AG04449 (cell line): ENCODE measurements around the gene SPTBN1.

Experiments
- CTCF ChIA-PET: fragments of 350-600 bp; formaldehyde crosslinking; extraction: SDS; loops from one replicate; lab custom pipeline; 2021; ENCODE audit warnings: antibody characterized with exemption; lab: Yijun Ruan, JAX
- POLR2A ChIA-PET: fragments of 400-600, 350-600 bp; formaldehyde crosslinking; extraction: SDS; loops from one replicate; lab custom pipeline; 2020; ENCODE audit warnings: antibody characterized with exemption, inconsistent platforms; lab: Yijun Ruan, JAX
- DNase-seq: peaks from one replicate; pipeline ENCODE4 v3.0.0-alpha.2; 2010; ENCODE audit warnings: low read depth, low spot score
- H3K4me3 ChIP-seq: 2 replicates; pipeline ENCODE4 v1.5.1; 2011; ENCODE audit warnings: low read depth, mild to moderate bottlenecking, control low read depth, low read length
- TF ChIP-seq, protein P1 (sequence below): IDR thresholded peaks from one replicate; pipeline ENCODE4 v1.5.1; 2011; ENCODE audit warnings: mild to moderate bottlenecking, moderate library complexity, low read length, control low read depth, inconsistent platforms; ENCODE audit not compliant: insufficient read depth; ENCODE audit errors: missing control alignments

The SPTBN1 gene

DNA sequence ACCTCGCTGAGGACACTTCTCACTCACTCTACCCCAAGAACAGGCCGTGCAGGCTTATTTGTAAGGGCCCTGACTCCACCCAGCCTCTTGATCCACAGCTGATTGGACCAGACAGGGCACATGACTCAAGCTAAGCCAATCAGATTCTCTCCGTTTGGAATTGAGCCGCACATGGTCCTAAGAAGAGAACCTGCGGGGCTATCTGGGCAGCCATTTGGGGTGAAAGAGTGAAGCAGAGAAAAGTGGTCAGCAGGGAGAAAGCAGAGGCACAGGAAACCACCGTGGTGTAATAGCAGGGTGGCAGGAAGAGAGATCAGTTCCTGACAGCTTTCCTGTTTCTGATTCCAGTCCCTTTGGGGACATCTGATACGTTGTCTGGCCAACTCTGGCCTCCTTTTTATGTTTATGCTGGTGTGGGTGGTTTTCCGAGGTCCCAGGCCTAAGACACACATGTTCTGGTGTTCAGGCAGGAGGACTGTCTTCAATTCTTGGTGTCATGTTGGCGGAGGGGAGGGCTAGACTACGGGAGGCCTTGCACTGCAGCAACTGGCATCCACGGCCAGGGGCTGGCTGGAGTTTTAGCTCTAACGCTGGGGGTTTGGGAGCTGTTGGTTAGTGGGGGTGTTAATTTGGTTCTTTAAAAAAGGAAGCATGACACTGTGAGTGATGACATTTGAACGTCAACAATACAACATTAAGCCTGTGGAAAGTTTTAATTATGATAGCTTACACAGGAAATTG, 26.1 kb upstream of the SPTBN1 start:
- no peak for DNase-seq
- TF ChIP-seq, protein P1, sequence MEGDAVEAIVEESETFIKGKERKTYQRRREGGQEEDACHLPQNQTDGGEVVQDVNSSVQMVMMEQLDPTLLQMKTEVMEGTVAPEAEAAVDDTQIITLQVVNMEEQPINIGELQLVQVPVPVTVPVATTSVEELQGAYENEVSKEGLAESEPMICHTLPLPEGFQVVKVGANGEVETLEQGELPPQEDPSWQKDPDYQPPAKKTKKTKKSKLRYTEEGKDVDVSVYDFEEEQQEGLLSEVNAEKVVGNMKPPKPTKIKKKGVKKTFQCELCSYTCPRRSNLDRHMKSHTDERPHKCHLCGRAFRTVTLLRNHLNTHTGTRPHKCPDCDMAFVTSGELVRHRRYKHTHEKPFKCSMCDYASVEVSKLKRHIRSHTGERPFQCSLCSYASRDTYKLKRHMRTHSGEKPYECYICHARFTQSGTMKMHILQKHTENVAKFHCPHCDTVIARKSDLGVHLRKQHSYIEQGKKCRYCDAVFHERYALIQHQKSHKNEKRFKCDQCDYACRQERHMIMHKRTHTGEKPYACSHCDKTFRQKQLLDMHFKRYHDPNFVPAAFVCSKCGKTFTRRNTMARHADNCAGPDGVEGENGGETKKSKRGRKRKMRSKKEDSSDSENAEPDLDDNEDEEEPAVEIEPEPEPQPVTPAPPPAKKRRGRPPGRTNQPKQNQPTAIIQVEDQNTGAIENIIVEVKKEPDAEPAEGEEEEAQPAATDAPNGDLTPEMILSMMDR = no peak
- ChIA-PET CTCF (no interaction called here), POLR2A (no interaction called here)
- no peak overlapping the region for H3K4me3 ChIP-seq

DNA sequence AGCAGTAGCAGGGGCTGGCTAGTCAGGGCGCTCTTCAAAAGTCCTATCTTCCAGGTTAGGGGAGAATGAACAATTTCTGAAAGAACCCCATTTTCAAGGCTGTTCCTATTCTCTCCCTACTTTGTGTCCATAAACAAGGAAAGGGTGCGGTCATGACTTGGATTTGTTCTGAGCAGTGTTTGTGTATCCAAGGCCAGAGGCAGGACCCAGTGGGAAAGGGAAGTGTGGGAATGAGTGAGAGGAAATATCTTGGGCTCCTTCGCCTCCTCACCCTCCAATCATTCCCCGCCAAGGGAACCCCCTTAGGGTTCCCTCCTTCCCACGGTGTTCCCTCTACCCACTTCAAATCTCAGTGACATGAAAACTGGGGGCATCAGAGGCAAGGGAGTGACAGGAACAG, 25.5 kb upstream of the SPTBN1 start:
- CTCF ChIA-PET = no interaction called here
- TF ChIP-seq, protein P1 = no peak
- DNase-seq = no peak
- no peak overlapping the region for H3K4me3 ChIP-seq
- POLR2A ChIA-PET = no interaction called here

DNA sequence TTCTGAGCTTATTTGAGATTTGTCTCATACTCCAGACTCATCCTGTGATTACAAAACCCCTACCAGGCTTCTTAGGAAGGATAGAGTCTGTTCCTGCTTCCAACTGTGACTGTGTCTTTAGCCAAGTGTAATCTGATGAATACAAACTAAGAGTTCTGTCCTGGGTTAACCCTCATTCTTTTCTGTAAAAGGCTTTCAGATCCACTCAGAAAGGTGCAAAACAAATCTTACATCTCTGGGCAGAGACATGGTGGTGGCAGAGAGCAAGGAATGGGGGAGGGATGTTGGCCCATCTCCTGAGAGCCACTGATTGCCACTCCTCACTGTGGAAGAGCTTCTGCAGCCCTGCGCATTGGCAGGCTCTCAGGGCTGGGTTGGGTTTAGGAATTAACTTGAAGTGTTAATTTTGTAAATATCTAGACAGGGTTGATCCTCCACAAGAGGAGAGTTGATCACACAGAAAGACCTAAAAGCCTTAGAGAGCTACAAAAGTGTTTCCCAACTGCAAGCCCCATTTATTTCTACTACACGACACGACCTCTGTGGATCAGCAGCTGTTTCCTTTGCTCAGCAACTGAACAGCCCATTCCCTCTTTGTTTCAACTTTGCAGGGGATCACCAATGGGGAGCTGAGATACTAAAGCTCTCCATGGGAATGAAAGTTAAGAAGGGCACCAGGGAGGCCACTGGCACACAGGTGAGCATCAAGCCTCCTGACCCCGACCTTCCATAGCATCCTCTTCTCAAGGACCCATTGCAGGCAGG, 23.7 kb upstream of the SPTBN1 start:
- POLR2A ChIA-PET = no interaction called here
- CTCF ChIA-PET = no interaction called here
- H3K4me3 ChIP-seq = no peak overlapping the region
- TF ChIP-seq, protein P1 = no peak
- no peak for DNase-seq

DNA sequence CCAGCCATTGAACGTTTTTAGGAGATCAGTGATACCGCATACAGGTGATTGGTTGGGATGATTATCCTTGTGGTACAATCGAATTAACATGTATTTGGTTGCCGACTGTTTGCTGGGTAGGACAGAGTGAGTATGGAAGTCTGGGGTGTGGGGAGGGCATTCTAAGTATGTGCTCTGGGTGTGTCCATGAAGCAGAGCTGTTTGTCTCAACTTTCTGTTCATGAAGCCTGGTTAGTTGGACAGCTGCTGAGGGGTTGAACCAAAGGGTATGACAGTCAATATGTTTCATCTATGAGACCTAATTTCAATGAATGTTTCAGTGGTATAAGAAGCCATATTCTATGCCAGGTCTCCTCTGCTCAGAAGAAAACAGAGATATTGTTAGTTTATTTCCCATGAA, 21.9 kb upstream of the SPTBN1 start:
- TF ChIP-seq, protein P1 = no peak
- ChIA-PET CTCF (interaction anchor here (0.7 kb wide), 1 partner anchor 258 kb away, joined by 3 read pairs; no protein-coding TSS in a partner anchor), POLR2A (no interaction called here)
- no peak overlapping the region for H3K4me3 ChIP-seq
- no peak for DNase-seq

DNA sequence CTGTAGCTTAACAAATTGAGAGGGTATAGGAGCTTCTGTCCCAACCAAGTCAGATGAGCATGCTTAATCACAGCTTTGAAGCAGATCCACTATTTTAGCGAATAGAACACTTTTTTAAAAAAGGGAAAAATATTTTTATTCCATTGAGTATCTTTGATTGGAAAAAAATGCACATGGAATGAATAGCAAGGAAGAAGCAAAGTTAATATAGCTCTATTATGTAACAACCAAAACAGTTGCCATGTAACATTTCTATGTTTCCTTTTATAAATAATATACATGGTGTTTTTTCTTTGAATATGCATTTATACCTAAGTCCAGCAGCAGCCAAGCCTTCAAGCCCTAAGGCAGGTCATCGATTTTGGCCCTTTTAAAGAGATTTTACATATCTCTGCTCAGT, 21.4 kb upstream of the SPTBN1 start:
- H3K4me3 ChIP-seq = no peak overlapping the region
- no peak for DNase-seq
- CTCF ChIA-PET = interaction anchor here (0.7 kb wide), 1 partner anchor 258 kb away, joined by 3 read pairs; no protein-coding TSS in a partner anchor
- POLR2A ChIA-PET = no interaction called here
- TF ChIP-seq, protein P1 = no peak

DNA sequence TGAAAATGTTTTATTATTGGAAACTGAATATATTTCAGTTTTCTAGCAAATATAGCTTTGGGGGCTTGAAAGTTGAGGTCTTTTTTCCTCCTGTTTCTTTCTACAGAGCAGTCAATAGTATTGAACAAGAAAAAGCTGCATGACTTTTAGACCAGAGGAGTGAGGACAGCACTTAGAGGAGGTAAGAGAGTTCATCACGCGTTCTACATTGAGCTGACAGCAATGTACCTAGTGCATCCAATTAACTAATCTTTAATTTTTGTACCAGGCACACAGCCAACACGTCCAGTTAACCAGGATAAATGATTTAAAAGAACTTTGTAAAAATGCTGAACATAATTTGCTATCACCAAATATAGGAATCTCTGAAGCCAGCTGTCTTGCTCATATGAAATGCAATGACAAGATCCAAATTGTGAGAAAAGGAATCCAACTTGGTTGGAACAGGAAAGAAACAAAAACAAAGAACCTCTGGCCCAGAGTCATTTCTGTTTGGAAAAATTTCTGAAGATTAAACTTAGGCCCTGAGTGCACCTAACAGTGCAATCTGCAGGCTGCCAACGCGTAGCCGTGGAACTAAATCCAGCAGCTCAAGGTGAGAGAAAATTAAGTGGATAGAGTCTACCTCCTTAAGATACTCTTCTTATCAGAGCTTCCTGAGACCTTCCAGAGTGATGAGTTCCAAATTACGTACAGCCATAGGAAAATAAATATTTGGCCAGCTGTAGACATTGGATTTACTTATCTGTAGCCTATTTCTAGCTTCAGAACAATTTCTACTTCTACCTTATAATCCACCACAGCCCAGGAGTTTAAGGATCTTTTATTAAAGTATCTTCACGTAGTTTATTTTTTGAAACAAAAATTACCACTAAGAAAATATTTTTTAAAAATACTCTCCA, 20.6 kb upstream of the SPTBN1 start:
- ChIA-PET CTCF (interaction anchor here (1.2 kb wide), 1 partner anchor 269 kb away, joined by 3 read pairs; no protein-coding TSS in a partner anchor), POLR2A (no interaction called here)
- no peak overlapping the region for H3K4me3 ChIP-seq
- DNase-seq = no peak
- TF ChIP-seq, protein P1 = no peak
